ENCODE results near the gene PCTP.

DNA sequence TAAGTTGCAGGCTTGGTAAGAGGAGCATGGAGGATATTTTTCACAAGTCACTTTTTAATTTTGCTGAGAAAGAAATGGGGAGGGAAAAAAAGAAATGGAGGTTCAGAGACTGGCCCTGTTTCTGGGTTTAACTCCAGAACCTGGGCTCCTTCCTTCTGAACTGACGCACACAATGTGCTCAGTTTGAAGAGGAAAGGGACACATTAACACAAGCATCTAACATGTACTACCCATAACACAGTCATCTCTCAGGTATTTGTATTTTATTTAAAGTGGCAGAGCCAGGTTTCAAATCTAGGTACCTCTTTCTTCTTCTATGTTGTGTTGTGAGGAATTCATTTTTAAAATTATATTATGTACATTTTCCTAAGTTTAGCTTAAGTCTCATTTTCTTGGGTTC, 22.9 kb upstream of the PCTP start:
- no peak for TF ChIP-seq POLR2A (IDR thresholded peaks at IDR 0.05)
- TF ChIP-seq, protein P1, sequence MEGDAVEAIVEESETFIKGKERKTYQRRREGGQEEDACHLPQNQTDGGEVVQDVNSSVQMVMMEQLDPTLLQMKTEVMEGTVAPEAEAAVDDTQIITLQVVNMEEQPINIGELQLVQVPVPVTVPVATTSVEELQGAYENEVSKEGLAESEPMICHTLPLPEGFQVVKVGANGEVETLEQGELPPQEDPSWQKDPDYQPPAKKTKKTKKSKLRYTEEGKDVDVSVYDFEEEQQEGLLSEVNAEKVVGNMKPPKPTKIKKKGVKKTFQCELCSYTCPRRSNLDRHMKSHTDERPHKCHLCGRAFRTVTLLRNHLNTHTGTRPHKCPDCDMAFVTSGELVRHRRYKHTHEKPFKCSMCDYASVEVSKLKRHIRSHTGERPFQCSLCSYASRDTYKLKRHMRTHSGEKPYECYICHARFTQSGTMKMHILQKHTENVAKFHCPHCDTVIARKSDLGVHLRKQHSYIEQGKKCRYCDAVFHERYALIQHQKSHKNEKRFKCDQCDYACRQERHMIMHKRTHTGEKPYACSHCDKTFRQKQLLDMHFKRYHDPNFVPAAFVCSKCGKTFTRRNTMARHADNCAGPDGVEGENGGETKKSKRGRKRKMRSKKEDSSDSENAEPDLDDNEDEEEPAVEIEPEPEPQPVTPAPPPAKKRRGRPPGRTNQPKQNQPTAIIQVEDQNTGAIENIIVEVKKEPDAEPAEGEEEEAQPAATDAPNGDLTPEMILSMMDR (IDR thresholded peaks at IDR 0.05): no peak
- TF ChIP-seq POLR2AphosphoS5 (IDR thresholded peaks at IDR 0.05): no peak

Measured in upper lobe of left lung (tissue), 4 donors.